C4-2B (cell line): ENCODE results near the gene NDUFS8.

ENCODE experiments used
- ZFX ChIP-seq: fragments of 450-650 bp; IDR thresholded peaks from 2 replicates; pipeline ENCODE4 v1.6.1; 2017
- TF ChIP-seq, protein P1 (sequence below): fragments of 450-650 bp; conservative IDR thresholded peaks from 2 replicates; pipeline ENCODE4 v1.5.1; 2017; ENCODE audit warnings: mild to moderate bottlenecking

DNA sequence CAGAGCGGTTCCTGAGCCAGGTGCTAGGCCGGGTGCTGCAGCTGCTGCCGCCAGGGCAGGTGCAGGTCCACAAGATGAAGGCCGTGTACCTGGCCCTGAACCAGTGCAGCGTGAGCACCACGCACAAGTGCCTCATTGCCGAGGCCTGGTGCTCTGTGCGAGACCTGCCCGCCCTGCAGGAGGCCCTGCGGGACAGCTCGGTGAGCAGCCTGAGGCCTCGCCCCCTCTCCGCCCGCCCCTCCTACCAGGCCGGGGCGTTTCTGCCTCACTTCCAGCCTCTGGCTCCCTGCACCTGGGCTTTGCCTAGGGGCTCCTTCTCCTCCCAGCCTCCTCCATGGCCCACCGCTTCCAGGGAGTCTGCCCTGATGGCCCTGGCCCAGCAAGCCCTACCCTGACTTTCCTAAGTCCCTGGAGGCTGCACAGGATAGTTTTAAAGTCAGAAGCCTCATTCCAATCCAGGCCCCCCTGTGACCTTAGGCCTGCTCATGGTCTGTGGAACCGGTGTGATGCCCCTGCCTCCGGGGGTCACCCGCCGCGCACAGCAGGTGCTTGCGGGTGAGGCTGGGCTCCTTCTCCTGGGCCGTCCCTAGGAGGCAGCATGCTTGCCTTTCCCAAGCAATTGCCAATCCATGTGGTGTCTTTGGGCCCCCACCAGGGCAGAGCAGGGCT lies 13.8 kb downstream of the NDUFS8 start:
- TF ChIP-seq, protein P1, sequence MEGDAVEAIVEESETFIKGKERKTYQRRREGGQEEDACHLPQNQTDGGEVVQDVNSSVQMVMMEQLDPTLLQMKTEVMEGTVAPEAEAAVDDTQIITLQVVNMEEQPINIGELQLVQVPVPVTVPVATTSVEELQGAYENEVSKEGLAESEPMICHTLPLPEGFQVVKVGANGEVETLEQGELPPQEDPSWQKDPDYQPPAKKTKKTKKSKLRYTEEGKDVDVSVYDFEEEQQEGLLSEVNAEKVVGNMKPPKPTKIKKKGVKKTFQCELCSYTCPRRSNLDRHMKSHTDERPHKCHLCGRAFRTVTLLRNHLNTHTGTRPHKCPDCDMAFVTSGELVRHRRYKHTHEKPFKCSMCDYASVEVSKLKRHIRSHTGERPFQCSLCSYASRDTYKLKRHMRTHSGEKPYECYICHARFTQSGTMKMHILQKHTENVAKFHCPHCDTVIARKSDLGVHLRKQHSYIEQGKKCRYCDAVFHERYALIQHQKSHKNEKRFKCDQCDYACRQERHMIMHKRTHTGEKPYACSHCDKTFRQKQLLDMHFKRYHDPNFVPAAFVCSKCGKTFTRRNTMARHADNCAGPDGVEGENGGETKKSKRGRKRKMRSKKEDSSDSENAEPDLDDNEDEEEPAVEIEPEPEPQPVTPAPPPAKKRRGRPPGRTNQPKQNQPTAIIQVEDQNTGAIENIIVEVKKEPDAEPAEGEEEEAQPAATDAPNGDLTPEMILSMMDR, result no peak
- no peak for TF ChIP-seq ZFX
